Activated CD4-positive, alpha-beta T cell treated with anti-CD3 and anti-CD28 coated beads, Interleukin-2, amount 50 U/mL, for 48 hours (primary cell): ENCODE measurements around the gene CPLX3.
A peak's percentile ranks its signal among the peaks of the same experiment; 100 is the strongest.

ENCODE experiments used
- DNase-seq, 2 experiments: peaks; one replicate each; pipeline ENCODE4 v3.0.0-alpha.2; 2020

CPLX3 gene

DNA sequence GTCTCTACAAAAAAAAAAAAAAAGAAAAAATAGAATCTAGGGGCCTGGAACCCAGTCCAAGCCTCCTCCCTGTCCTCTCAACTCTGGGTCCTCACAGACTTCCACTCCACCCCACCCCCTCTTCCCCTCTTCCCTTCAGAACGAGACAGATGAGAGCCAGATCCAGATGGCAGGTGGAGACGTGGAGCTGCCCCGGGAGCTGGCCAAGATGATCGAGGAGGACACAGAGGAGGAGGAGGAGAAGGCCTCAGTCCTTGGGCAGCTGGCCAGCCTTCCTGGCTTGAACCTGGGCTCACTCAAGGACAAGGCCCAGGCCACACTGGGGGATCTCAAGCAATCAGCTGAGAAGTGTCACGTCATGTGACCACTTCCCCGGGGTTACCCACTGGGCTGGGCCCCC, 3.6 kb downstream of the CPLX3 start:
- no peak for DNase-seq

DNA sequence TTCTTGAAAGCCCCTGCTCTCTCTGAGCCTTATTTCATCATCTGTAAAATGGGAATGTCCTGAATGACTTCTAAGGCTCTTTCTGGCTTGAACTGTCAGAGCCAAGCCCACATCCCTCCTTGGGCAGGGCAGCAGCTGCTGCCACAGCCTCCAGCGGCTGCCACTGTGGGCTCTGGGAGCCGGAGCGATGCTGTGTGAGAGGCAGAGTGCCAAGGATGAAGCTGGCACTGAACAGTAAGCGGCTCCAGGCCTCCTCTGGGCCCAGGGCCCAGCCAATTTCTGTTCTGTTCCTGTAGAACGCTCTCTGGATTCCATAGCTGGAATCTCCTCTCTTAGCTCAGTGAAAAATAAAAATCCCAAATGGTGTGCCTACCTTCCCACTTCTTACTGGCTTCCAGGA, 4.4 kb downstream of the CPLX3 start:
- DNase-seq = no peak

DNA sequence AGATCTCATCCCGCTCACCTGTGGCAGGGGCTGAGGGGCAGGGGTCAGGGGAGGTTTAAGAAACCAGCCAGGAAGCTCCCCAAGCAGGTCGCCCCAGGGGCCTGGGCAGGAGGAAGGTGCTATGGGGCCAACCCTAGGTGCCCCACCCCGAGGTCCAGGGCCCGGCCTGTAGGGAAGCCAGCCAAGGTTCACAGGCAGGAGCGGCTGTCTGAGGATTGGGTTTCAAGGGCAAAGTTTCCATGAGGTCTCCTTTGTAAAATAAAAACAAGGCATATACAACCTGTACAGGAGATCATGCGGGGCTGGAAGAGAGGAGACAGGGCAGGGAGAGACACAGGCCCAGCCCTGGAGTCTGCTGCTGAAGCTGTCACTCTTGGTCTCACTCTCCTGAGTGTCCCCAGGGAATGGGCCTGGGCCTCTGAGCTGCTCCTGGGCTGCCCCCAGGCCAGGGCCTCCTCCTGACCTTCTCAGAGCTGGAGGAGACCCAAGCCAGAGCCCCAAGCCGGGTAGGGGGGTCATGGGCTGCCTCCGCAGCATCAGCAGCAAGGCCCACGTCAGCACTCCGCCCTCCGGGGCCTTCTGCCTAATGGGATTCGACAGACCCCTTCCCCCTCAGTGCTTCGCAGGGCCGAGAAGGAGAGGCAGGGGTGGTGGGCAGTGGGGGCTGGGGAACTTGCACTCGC, 5.5 kb downstream of the CPLX3 start:
- DNase-seq = no peak

DNA sequence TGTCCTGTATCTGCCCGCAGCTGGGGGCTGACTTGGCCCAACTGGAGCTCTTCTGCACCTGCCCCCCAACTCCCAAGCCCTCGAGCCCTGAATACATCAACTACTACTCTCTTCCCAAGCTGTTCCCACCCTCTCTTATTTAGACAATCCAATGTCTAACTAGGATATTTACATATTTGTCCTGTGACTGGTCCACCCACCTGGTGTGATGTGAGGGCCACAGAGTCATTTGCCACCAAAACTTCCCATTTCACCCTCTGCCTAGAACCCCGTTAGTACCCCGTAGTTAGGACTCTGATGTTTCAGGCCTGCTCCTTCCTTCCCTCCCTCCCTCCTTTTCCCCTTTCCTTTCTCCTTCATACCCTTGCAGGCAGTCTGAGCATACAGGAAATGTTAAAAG, 6.4 kb downstream of the CPLX3 start:
- DNase-seq = no peak

DNA sequence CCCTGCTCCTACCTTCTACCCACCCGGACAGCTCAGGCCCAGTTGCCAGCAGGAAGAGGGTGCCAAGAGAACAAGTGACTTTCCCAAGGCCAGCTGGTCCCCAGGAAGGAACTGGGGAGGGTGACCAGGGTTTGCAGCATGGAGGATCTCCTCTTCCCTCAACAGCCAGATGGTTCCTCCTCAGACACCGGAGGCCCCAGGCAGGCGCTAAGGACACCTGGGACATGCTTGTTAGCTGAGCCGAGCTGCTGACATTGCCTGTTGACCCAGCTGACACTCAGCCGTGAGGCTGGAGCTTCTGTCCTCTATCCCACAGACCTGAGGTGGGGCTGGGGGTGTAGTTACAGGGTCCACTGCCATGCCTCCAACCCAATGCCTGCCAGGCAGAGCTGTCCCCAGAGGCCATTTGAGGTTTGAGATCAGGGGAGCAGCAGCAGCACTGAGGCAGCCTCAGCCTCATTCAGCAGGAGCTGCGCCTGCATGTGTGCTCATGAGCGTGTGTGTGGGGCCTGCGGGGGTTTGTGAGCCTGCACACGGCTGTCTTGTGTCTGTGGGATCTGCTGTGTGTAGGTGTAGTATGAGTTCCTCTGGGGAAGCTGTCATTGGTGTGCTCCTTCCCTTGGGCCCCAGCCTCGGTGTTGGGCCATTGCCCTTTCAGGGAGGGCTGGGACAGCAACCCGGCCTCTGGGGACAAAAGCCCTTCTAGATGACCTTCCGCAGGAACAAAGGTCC, 7.1 kb downstream of the CPLX3 start:
- DNase-seq = no peak

DNA sequence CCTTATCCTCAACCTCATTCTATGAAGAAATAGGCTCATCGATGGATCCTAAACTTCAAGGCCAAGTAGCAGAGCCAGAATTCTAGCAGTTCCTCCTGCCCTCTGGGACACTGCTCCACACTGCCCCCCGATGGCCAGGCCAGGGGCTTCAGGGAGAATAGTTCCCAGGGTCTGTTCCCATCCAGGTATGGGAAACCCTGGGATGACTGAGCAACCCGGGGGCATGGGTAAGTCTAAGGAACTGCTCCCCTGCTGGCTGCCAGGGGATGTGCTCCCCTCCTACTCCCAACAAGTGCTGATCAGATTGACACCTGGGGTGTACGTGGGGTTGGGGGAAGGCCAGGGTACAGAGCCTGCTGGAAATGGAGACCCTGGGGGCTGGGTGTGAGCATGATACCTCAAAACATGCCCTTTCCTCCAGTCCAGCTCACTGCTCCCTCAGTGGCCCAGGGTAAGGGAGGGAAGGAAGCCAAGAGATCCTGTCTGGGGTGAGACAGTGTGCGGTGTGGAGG, 8.9 kb downstream of the CPLX3 start:
- peak; percentile 68 to 70 for DNase-seq

DNA sequence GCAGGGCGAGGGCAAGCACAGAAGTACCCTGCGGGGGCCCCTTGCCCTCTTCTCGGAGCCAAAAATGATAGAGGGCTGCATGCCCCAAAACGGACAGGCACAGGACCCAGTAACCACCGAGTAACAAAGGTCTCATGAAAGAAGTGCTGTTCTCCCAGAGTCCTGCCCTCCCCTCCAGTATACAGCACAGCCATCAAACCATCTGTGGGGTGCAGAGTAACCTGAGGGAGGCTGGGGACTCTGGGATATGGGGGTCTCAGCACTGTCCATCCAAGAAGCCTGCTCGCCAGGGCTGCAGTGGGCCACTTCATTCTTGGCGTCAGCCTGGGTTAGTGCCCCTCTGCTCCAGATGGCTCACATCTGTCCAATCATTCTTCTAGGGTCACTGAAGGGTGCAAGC, 10.4 kb downstream of the CPLX3 start:
- no peak for DNase-seq

DNA sequence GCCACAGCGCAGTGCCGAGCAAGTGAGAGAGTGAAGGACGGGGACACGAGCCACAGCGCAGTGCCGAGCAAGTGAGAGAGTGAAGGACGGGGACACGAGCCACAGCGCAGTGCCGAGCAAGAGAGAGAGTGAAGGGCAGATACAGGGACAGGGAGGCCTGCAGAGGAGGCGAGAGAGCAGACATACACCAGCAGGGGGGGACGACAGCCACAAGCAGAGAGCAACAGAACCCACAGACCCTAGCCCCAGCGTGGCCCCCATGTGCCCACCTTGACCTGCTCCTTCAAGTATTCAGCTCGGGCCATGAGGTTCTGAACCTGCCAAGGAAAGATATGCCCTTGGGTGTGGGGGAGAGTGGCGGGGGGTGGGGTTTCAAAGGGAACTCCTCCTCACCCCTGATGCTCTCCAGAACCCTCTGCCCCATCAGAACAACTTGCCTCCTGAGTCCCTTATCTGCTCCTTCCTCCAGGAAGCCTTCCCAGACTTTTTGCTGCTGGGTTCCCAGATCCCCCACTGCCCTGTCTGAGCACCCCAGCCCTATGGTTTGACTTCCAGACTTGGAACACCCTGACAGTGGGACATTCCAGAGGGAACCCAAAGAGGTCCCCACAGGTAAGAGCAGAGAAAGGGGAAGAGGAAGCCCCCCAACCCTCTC, 11.2 kb downstream of the CPLX3 start:
- no peak for DNase-seq

DNA sequence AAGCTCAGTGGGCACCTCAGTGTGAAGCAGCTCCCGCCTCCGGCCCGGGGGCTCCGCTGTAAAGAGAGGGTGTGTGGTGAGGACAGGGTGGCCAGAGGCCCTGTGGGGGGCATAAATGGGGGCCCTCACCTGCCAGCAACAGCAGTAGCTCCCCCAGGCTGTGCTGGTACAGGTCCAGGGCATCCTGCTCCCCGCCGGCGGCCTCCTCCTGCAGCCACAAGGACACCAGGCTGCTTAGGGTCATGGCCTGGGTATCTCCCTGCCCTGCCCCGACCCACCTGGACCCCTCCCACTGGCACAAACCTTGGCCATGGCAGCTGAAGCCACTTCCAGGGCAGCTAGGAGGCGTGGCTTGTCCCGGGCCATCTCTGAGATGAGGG, 11.7 kb downstream of the CPLX3 start:
- DNase-seq = no peak

DNA sequence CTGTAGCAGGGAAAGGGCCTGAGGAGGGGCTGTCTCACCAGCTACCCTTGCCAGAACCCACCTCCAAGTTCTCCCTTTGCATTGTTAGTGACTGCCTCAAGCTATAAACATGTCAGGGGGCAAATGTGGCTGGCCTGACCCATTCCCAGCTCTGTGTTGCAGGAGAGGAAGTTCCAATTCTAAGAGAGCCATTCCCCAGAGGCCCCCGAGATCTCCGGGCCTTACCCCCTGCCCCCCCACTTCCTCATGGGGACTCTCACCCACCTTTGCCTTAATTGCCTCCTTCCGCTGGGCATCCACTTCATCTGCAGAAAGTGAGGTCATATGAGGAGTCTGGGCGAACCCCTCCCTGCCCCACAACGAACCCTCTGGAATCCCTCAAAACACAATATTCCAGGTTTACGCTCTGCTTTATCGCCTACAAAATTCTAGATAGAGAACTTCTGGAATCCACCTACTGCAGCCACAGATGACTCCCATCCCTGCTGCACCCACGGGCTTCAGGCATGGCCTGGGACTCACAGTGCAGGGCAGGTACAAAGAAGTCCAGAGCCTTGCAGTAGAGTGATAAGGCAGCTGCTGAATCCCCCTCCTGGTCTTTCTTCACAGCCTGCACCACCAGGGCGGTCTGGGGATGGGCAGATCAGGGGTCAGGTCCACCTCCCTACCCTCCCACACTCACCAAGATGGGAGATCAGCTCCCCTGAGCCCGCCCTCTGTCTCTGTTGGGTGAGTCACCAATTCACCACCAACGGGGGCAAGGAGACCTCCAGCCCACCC, 12.5 kb downstream of the CPLX3 start:
- no peak for DNase-seq

DNA sequence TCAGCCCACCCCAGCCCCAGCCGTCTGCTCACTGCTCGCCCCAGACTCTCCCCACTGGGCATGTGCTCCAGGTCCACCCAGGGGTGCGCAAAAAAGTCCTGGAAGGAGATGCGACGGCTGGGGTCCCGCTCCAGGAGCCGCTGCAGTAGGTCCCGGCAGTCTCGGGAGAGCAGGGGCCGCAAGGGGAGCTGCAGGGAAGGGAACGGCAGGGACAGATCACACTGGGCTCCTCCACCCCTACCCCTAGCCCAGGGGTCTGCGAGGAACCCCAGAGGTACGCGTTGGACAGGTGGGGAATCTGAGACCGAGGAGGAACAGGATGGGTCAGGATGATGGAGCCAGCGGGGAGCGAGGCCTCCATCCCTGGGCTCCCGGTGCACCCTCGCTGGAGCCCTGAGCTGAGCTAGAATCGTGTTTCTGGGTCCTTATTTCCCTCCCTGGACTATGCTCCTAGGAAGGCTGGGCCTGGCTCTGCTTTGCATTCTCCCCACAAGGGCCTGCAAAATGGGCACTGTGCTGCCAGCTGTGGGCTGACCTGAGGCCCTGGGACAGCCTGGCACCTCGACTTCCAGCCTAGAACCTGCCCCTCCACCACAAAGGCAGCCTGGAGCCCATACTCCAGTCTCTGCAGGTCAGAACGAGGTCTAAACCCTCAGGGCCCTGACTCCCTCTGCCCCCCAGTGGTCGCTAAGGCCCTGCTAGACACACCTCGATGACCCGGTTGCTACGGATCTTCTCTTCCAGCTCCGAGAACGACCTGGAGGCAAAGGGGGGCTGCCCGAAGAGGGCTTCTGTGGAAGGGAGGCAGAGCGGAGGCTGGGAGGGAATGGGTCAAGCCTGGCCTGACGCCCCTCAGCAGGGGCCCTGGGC, 13.3 kb downstream of the CPLX3 start:
- DNase-seq = no peak

DNA sequence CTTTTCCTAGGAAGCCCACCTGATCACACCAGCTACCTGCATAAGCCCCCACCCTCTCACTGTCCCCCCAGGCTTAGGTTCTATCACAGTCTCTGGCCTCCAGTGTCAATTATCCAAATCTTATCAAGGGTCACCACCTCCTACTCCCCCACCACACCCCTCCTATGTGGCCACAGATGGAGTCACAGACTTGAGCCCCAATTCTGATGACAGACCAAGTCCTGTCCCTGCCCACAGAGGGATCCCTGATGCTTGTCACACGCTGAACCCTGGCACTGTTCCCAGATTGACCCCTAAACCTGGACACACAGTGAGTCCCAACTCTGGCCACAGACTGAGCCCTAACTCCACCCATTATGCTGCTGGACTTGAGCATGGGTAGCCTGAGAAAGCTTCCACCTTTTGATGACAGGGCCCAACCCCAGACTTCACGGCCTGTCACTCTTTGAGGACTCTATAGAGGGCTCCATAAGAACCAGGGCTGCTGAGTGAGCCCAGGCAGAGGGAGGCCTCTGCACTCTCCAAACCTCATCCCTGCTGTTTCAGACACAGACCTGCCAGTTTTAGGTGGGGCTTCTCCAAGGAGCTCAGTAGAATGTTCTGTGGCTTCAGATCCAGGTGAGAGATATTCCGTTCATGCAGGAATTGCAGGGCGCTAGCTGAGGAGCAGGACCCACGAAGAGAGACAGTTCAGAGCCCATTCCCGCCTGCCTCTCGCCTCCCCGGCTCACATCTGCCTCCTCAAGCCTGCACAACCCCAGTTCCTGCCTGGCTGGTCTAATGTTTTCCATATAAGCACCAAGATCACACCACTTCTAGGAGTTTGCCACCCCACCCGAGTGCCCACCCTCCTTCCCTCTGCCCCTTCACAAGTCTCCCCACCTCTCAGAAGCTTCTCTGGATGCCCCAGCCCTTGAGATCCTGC, 14.7 kb downstream of the CPLX3 start:
- DNase-seq = no peak

DNA sequence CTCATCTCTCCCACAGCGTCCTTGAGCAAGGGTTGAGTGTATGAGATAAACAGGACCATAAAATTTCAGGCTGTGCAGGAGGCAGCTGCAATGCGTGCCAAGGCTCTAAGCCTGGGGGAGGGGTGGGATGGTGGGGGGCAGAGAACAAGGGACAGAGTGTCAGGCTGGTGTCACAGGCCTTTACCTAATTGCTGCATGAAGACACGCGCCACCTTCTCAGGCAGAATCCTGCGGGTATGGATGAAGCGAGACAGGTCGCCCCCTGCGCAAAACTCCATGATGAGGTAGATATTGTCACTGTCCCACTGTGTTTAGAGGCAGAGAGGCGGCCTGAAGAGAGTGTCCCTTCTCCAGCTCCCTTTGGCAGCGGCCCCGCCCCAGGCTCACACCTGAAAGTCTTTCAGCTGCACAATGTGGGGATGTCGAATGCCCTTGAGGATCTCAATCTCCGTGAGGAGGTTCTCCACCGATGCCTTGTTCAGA, 15.5 kb downstream of the CPLX3 start:
- DNase-seq = no peak

DNA sequence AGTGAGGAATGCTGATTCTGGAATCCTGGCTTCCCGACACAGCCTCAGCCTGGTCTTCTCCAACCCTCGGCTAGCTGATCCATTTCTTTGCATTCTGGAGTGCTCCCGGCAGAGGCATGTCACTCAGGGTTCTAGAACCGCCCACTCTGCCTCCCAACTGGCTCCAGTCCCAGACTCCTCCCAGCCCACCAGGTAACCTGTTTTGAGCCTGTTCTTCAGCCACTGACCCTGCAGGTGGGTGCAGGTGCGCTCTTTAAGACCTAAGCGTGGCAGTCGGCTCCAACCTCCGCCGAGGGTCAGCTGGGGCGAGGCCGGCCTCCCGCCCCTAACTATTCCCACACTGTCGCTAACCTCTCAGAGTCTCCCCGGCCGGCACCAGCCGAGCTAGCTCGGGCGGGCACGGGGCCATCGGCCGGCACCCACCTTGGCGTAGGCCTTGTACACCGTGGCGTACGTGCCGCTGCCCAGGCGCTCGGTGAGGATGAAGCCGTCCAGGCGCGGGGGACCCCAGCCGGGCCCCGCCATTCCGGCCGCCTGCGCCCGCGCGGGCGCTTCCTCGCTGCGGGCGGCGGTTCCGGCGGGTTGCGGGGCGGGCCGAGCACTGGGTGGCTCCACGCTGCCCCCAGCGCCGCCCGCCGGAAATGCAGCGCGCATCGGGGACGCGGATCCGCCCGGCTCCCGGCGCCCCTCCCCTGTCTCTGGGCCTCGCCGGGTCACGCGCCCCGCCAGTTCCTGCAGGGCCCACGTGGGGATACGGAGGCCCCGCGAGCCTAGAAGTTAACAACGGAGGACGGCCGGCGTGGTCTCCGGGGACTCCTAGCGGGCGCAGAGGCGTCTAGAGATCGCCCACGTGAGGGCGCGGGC, 16.4 kb downstream of the CPLX3 start, which contains the start of gene ULK3:
Gene ULK3, minus strand, starts transcription at position 576 of the 864 bp plus-strand sequence. Its CDS starts 51 bp downstream, at position 525.
- peak; percentile 93 for DNase-seq

DNA sequence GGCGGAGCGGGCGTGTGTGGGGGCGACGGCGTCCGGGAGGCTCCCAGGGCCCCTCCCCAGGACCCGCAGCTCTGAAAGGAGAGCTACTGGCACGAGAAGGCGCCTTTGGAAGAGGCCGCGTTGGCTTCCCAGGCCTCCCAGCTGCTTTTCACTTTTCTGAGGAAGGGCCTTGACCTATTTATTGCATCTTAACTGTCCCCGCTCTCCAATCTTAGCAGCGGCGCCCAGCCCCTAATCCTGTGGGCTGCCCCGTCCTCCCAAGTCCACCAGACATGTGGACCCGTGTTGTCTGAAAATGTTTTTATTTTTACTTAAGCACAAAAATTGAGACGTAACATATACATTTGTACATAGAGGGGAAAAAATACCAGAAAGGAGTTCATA, 17.0 kb downstream of the CPLX3 start:
- DNase-seq = no peak

DNA sequence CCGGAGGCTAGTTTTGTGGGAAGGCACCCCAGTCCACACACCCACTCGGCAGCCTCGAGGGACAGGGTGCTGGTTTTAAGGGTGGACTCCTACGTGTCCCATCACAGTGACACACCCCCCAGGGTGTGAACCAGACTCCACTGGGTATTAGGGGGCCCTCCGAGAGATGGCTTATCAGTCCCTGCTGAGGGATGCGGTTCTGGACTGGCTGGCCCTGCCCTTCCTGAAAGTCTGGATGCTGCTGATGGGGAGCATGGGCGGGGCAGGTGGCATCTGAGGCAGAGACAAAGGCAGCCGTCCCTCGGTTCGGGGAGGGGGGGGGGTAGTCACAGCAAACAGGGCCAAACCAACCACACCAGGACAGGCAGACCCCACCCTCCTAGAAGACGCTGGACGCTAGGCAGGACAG, 17.5 kb downstream of the CPLX3 start:
- peak in 1 of 2 experiments; percentile 19 for DNase-seq

DNA sequence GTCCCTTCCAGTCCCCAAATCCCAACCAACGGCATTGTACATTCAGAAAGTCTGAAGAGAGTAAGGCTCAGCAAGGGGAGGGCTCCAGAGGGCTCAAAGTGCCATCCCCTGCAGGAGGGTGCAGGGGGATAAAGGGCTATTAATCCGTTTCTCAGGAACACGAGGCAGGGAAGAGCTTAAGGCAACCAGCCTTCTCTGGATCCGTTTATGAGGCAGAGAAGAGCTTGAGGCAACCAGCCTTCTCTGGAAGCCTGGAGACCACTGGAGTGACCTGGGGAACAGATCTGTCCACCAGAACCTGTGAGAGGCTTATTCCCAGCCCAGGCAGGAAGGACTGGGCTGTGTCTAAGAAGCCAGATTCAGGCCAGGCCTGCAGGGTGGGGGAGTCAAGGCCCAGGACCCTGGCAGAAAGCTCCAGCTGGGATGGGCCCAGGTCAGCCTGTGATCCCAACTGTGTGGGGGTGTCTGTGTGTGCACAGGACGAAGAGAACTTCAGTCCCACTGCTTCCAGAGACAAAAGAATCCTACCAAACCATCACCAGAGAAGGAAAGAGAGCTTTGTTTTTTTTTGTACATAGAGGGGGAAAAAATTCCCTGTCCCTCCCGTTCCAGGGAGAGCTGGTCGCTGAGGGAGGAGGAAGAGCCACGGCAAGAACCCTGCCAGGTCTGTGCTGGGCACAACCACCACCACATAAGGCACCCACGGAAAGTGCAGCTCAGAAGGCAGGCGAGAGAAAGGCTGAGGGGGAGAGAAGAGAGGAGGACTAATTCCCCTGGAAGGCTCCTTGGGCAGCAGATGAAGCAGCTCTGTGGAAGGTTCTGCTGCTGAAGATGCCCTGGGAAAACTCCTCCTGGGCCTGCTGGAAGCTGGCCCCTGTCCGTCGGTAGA, 18.1 kb downstream of the CPLX3 start:
- no peak for DNase-seq

DNA sequence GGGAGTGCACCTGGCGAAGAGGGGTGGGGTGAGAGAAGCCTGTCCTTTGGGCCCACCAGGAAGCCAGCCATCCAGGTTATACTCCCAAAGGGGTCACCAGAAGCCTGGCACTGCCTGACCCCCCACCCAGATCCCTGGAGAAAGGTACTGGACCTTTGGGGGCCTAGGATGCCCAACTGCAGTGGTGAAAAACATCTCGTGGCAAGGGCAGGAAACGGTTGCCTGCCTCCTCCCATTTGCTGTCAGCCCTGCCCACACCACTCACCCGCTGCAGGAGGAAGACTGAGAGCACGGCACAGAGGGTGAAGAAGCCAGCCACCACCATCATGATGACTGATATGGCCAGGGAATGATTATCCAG, 18.8 kb downstream of the CPLX3 start:
- DNase-seq = peak; percentile 65 to 72

DNA sequence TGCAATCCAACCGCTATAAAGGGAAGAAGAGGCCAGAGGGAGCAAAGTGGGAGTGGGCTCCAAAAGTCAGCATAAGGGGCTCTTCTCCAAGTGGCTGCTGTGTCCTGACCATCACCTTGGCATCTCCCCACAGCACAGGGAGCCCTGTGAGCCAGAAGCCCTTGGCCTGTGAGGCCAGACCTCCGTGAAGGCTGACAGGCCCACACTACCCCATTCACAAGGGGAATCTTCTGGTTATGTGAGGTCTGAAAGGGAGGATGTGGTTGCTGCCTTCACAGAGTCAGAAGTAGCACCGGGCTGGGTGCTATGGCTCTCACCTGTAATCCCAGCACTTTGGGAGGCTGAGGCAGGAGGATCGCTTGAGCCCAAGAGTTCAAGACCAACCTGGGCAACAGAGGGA, 19.2 kb downstream of the CPLX3 start:
- peak in 1 of 2 experiments; percentile 27 for DNase-seq
